ENCODE measurements around the gene UBE2Q1. TPM values are rescaled to one million over a fixed set of nuclear protein-coding genes. Genes with fewer than 3 reads are reported as not detected.
A peak's percentile ranks its signal among the peaks of the same experiment; 100 is the strongest.

The UBE2Q1 gene
- total and polyA plus RNA-seq, 2 of the 8 experiments (the other 6 are each of a cell fraction or from before 2014, with no cell fraction given): 13.2 to 95.8 TPM

DNA sequence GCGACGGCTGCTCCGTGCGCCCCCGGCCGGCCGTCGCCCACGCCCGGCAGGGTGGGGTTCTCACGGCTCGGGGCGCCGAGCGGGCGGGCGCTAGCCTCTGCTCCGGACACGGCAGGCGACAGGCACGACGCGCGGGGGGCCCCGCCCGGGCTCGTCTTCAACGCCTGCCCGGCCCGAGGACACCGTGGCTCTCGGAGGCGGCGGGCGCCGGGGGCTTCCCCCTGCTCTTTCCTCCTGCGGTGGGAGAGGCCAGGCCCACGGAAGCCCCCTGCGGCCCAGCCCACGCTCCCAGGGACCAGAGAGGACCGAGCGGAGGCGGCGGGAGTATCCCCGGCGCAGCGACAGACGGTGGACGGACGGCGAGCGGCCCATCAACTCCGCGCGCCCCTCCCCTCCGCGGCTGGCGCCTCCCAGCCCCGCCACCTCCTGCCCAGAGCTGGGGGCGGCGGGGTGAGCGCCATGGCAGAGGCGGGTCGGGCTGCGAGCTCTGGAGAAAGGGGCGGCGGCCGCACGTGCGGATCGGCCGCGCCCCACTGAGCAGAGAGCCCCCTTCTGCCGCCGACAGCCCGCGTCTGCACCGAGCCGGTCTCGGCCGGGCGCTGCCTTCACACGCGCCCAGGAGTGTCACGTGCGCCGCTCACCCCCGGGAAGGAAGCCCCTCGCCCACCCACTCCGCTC is 56.3 kb downstream of the UBE2Q1 start, which contains the start of the genes SHE and TDRD10 (continued):
- TF ChIP-seq CHD7 (IDR thresholded peaks at IDR 0.05; ENCODE audit: insufficient replicate concordance, low read length): no peak
- no peak for TF ChIP-seq RNF2 (IDR thresholded peaks at IDR 0.05; ENCODE audit: borderline replicate concordance, low read depth, low read length, missing control alignments, poor library complexity, severe bottlenecking)
- no peak for TF ChIP-seq EGR1 (IDR thresholded peaks at IDR 0.05; ENCODE audit: borderline replicate concordance, low read depth, low read length)
- TF ChIP-seq BACH1 (IDR thresholded peaks at IDR 0.05; ENCODE audit: low read length): no peak
- no peak for TF ChIP-seq TBP (IDR thresholded peaks at IDR 0.05; ENCODE audit: low read depth, low read length)
- no peak for TF ChIP-seq TAF1 (IDR thresholded peaks at IDR 0.05; ENCODE audit: low read depth, low read length)
- TF ChIP-seq NANOG (IDR thresholded peaks at IDR 0.05; ENCODE audit: insufficient read depth, low read depth, low read length, poor library complexity, severe bottlenecking): no peak
- no peak for TF ChIP-seq RFX5 (IDR thresholded peaks at IDR 0.05; ENCODE audit: borderline replicate concordance, low read depth, low read length)
- TF ChIP-seq, protein P1, sequence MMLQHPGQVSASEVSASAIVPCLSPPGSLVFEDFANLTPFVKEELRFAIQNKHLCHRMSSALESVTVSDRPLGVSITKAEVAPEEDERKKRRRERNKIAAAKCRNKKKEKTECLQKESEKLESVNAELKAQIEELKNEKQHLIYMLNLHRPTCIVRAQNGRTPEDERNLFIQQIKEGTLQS (IDR thresholded peaks at IDR 0.05; ENCODE audit: insufficient read depth, low read depth, low read length): 0 out of 2 replicates have a peak, but pooled peaks have one; percentile 9
- no peak for TF ChIP-seq SP1 (IDR thresholded peaks at IDR 0.05; ENCODE audit: low read depth, low read length)

Data from H1 (cell line).